ENCODE results near the gene HOXA2.

The HOXA2 gene

DNA sequence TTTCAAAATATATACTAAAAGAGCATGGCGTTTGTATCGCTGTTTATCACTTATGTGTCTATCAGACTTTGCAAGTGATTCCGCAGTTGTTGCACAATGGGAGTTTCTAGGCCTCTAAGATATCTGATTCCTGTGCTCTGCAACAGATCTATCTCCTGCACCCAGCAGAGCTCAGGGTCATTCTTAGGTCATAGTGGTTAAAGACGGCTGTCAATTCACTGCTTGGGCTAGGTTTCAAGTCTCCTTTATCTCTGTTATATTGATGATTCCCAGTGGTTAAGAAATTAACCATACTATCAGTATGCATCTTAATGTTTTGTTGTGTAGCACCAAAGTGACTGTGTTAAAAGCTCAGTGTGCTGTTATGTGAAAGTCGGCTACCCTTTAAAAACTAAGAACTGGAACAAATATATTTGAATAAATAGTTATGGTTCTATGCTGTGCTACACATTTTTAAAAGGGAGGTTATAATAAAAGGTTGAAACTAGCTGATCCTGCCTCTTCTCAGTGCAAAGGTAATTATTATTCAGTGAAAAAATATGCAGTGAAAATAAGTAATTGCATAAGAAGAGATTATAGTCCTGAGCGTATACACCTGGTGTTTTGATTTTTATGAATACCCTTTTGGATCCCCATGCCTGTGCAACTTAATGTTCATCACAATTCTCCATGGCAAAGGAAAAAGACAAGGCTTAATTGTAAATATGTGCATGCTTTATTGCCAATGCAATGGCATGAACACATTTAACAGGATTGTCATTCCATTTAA is 30.7 kb downstream of the HOXA2 start:
- DNase-seq: no peak

DNA sequence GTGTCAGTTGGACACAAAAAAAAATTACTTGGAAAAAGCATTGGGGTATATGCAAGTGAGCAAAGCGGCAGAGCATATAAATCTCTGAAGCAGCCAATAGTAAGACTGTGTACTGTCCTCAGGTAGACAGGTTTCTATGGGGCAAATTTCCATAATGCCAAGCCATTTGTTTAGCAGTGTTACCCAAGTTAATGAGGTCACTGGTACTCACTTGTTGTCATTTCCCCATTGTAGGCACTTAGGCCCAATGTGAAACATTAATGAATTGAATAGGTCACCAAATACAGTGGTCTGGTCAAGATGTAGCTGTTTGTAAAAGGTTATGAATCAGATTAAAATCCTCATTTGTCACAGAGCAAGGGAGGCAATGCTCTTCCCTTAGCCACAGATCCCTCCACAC is 34.2 kb downstream of the HOXA2 start:
- DNase-seq: no peak

DNA sequence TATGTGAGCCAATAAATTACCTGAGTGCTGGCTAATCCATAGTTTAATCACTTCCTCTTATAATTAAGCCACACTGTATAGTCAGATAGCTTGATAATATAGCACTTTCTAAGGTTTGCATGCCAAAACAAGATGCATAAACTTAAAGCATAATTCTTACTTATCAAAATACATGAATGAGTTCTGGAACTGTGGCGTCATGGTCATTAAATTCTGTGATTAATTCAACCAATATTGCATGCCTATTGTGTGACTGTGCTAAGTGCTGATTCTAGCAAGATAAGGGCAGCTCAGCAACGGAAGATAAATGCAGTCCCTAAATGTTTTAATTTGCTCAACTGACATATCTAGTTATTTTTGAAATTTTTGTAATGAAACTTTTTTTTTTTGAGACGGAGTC is 36.3 kb downstream of the HOXA2 start:
- no peak for DNase-seq

DNA sequence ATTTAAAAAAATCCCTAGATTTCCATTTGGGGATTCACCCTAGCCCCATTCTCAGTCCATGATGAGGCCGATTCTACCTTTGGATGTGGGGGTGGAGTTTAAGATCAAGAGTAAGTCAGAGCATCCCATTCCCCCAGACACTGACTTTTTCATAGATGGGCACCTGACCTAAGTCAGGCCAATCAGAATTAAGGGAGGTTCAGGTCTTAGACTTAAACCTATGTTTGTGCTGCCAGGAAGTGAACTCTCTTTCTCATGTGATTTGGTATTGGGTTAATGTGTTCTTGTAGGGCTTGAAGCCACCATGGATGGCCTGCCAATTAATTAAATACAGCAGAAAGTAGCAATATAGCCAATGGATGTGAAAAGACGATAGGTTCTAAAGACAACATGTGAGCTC is 36.8 kb downstream of the HOXA2 start:
- DNase-seq: no peak

DNA sequence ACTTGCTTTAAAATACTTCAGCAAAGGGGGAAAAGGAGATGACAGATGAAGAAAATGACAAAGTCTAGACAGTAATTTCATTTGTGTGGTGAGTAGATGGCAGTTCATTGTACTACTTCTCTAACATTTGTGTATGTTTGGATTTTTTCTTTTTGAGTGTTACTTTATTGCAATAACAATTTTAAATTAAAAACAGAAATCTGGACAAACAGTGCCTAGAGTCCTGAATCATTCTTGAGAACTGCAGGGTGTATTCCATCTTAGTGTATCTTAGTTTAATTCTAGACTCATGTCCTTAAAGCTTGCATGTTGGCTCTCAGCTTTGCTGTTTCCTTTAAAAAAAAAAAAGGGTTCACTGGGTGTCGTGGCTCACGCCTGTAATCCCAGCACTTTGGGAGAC is 37.8 kb downstream of the HOXA2 start:
- DNase-seq: no peak

DNA sequence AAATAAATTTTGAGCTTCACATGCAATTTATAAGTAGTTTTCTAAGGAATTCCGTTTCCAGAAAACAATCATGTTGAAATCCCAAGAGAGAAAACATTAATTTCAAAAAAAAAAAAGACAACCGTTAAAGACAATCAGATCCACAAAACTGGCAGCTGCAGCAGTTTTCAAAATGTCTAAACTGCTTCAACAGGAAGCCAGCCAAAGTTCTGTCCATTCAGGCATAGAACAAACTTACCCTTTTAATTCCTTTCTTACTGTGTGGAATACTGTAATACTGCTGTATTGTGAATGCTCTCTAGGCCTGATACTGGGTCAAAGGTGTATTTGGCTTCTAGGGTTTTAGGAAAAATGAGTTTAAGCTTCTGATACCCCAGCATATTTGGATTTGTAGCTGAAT is 38.3 kb downstream of the HOXA2 start:
- no peak for DNase-seq

DNA sequence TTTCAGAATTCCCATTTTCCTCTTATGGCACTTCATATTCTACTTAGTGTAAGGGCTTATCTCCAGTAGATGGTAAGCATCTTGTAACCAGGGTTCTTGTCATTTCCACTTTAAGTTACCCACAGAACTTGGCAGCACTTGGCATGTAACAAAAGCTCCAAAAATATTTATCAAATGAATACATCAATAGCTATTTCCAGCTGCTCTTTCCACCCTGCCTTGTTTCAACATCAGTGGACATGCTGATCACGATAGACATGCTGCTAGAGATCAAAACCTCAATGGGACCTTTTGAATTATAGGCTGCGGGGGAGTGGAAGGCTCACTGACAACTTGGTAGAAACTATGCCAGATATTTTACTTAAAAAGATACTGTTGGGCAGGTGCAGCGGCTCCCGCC is 39.5 kb downstream of the HOXA2 start:
- DNase-seq: no peak

DNA sequence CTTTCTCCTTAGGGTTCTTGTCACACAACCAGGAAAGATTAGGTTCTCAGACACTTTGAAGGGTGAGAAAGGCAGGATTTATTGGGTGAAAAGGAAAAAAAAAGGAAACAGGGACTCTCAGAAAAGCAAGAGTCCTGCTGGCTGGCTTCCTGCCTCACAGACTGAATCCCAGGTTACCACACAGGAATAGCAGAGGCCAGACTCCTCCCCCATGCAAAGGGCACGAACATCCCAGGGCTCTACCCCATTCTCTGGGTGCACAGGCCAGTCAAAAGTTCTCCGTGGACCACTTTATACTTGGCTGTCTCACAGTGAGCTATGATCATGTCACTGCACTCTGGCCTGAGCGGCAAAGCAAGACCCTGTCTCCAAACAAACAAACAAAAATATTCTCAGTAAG is 49.3 kb downstream of the HOXA2 start:
- DNase-seq: no peak

DNA sequence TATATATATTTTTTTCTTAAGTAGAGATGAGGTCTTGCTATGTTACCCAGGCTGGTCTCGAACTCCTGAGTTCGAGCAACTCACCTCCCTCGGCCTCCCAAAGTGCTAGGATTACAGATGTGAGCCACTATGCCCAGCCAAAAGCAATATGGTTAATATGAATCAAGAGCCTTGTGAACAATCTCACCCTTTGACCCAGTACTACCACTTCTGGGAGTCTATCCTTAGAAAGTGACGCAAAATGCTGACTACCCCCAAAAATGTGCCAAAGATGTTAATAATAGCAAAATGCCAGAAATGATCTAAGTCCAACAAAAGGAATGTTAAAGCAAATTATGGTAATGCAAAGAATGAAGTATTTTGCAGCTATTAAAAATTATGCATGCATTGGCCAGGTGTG is 51.0 kb downstream of the HOXA2 start:
- no peak for DNase-seq
